Spleen (tissue), 7 donors: ENCODE measurements around the gene TBC1D20.
A peak's percentile ranks its signal among the peaks of the same experiment; 100 is the strongest.

Source experiments
- CTCF ChIP-seq, 11 experiments: fragments of 200-600 bp in 7 of 11; fragments of 450-650 bp in 4 of 11; sonication (generic) in 4 of 11; IDR thresholded peaks in 8 of 11; conservative IDR thresholded peaks in 3 of 11; 1 replicate in 7 of 11; 2 replicates in 4 of 11; pipeline versions ENCODE4 v1.4.0 to v1.8.0; 2016 to 2021; ENCODE audit warnings: antibody characterized with exemption in 11 of 11, inconsistent platforms in 4 of 11, mild to moderate bottlenecking in 1 of 11
- POLR2AphosphoS5 ChIP-seq, 3 donors: sonication (generic); formaldehyde crosslinking; IDR thresholded peaks; one replicate each; pipeline ENCODE4 v1.5.1; 2017; ENCODE audit warnings: antibody characterized with exemption in 3 of 3
- donor health status: DM: no; HTN: no; CAD: no; lungs with moderate emphysema.
- donor health status: DM: no; HTN: no; CAD: no.
- donor health status: DM: no; HTN: no; CAD: no.

DNA sequence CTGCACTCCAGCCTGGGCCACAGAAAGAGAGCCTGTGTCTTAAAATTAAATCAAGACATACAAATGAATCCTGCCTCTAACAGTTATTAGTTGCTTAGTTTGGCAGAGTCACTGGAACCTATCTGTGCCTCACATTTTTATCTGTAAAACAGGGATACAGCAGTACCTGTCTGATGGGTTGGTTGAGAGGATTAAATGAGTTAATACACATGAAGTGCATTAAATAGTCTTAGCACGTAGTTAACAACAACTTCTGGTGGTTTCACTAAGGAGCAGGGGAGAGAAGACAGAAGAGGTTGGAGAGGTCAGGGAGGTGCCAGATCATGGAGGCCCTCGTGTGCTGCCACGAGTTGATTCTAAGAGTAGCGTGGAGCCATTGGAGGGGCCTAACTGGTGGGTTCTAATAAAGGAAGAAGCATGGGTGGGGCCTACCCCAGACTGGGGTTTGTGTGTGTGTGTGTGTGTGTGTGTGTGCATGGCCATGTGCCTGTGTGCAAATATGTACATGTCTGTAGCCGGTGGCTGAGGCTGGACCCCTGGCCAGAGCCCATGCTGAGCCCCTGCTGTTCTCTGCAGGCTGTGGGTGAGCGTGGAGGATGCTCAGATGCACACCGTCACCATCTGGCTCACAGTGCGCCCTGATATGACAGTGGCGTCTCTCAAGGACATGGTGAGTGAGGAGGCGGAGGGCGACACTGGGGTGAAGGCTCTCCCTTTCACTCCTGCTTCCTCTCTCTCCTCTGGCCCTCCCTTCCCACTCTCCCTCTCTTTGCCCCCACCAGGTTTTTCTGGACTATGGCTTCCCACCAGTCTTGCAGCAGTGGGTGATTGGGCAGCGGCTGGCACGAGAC lies 45.2 kb downstream of the TBC1D20 start:
- TF ChIP-seq CTCF (IDR thresholded peaks at IDR 0.05 in 8 of 11, conservative IDR thresholded peaks at IDR 0.05 in 3 of 11) (no peak), POLR2AphosphoS5 (IDR thresholded peaks at IDR 0.05) (peak in 1 of 3 donors; percentile 11)
